Endodermal cell (in vitro differentiated cells): Measurements from ENCODE around the gene DESI1. TPM values are rescaled to one million over a fixed set of nuclear protein-coding genes. Genes with fewer than 3 reads are reported as not detected.
A peak's percentile ranks its signal among the peaks of the same experiment; 100 is the strongest.
"Not testable (repeated sequence)": the region's sequence is repeated elsewhere in the genome, so short reads cannot be mapped to it uniquely, and the experiment has no call there.

Experiments used
- DNase-seq: peaks from one replicate; pipeline ENCODE4 v3.0.0-alpha.2; 2017
- H3K27ac ChIP-seq: 2 replicates; pipeline ENCODE4 v1.5.1; 2013; ENCODE audit warnings: mild to moderate bottlenecking, low read depth, low read length, moderate library complexity
- H3K27me3 ChIP-seq: 2 replicates; pipeline ENCODE4 v1.6.1; 2013; ENCODE audit warnings: mild to moderate bottlenecking, low read length, moderate library complexity; ENCODE audit not compliant: insufficient read depth, control insufficient read depth, poor library complexity, severe bottlenecking
- H3K36me3 ChIP-seq: 2 replicates; pipeline ENCODE4 v1.7.0; 2013; ENCODE audit warnings: mild to moderate bottlenecking, low read length, moderate library complexity; ENCODE audit not compliant: control insufficient read depth, insufficient read depth
- H3K4me1 ChIP-seq: one replicate; pipeline ENCODE4 v1.7.0; 2013; ENCODE audit warnings: low read length; ENCODE audit not compliant: control insufficient read depth, insufficient read depth
- H3K4me3 ChIP-seq: 2 replicates; pipeline ENCODE4 v1.5.1; 2013; ENCODE audit warnings: mild to moderate bottlenecking, low read length, moderate library complexity
- H3K9ac ChIP-seq: 2 replicates; pipeline ENCODE4 v1.6.1; 2013; ENCODE audit warnings: mild to moderate bottlenecking, low read length, moderate library complexity; ENCODE audit not compliant: poor library complexity, severe bottlenecking; ENCODE audit errors: extremely low read depth
- H3K9me3 ChIP-seq: 2 replicates; pipeline ENCODE4 v1.6.1; 2013; ENCODE audit warnings: mild to moderate bottlenecking, low read length, moderate library complexity; ENCODE audit not compliant: control insufficient read depth
- H3K27ac Mint-ChIP-seq: 2 replicates; pipeline ENCODE4 v1.8.0; 2020; ENCODE audit warnings: mixed read lengths
- H3K27me3 Mint-ChIP-seq: 2 replicates; pipeline ENCODE4 v1.8.0; 2021; ENCODE audit warnings: mild to moderate bottlenecking, mixed read lengths; ENCODE audit not compliant: insufficient read depth
- H3K36me3 Mint-ChIP-seq: 2 replicates; pipeline ENCODE4 v1.8.0; 2020; ENCODE audit warnings: low read depth, mixed read lengths
- H3K4me1 Mint-ChIP-seq: 2 replicates; pipeline ENCODE4 v1.8.0; 2020; ENCODE audit warnings: mixed read lengths
- H3K4me3 Mint-ChIP-seq: 2 replicates; pipeline ENCODE4 v1.8.0; 2020; ENCODE audit warnings: mild to moderate bottlenecking, moderate library complexity, mixed read lengths
- H3K9me3 Mint-ChIP-seq: 2 replicates; pipeline ENCODE4 v1.8.0; 2020; ENCODE audit warnings: mild to moderate bottlenecking, mixed read lengths
- CTCF ChIP-seq: fragments of 200-600 bp; sonication (generic); conservative IDR thresholded peaks from 2 replicates; pipeline ENCODE4 v1.5.0; 2021; ENCODE audit warnings: antibody characterized with exemption, mild to moderate bottlenecking
- WGBS, 2 experiments: methylation state at CpG; one replicate each; pipeline versions ENCODE4 v1.1.5 to v1.1.7; 2013; ENCODE audit warnings: missing lambda C conversion rate in 2 of 2, mixed read lengths in 1 of 2; ENCODE audit not compliant: insufficient coverage in 1 of 2, insufficient read length in 1 of 2; 5-methylcytosine and 5-hydroxymethylcytosine counted together
- total RNA-seq, 2 donors: library from RNA; stranded (reverse); fragmentation: NEBNext Ultra II Directional in 1 of 2; extraction: Animal tissue kit (Norgen Biotek cat#: 25700) in 1 of 2; gene quantifications; 2 replicates in 1 of 2; 3 replicates in 1 of 2; pipeline ENCODE4 v1.2.1, GENCODE V29; 2021

The DESI1 gene
- total RNA-seq, 2 donors from 2014 or later = 21.8 to 28.9 TPM

- Mint-ChIP-seq H3K36me3 (peaks cover 82% of the 10 kb centered on the region), H3K9me3 (no peaks in the 10 kb centered on the region), H3K27ac (no peak overlapping the region), H3K27me3 (no peaks in the 10 kb centered on the region), H3K4me1 (no peaks in the 10 kb centered on the region), H3K4me3 (no peak overlapping the region)
- no peak for TF ChIP-seq CTCF
- Histone ChIP-seq H3K4me3 (no peak overlapping the region), H3K27ac (no peak overlapping the region), H3K9ac (no peak overlapping the region), H3K27me3 (no peaks in the 10 kb centered on the region), H3K9me3 (no peaks in the 10 kb centered on the region), H3K4me1 (no peaks in the 10 kb centered on the region), H3K36me3 (peaks cover 97% of the 10 kb centered on the region)
- no peak for DNase-seq
- WGBS, 2 experiments = 97% methylated on average over 3 to 4 of the region's 5 CpGs
These were observed 17.9 kb upstream of the DESI1 start for GRCh38 chr22:41638748-41639147.

- Histone ChIP-seq H3K4me1 (no peaks in the 10 kb centered on the region), H3K27ac (no peak overlapping the region), H3K9me3 (no peaks in the 10 kb centered on the region), H3K36me3 (peaks cover 100% of the 10 kb centered on the region), H3K27me3 (no peaks in the 10 kb centered on the region), H3K9ac (no peak overlapping the region), H3K4me3 (no peak overlapping the region)
- H3K36me3 Mint-ChIP-seq = peaks cover 85% of the 10 kb centered on the region
- 98 to 99% methylated on average over 5 of the region's 5 CpGs for WGBS, 2 experiments
- no peak overlapping the region for H3K27ac Mint-ChIP-seq
- no peaks in the 10 kb centered on the region for H3K27me3 Mint-ChIP-seq
- no peak overlapping the region for H3K4me3 Mint-ChIP-seq
- no peak for DNase-seq
- H3K4me1 Mint-ChIP-seq = no peaks in the 10 kb centered on the region
- H3K9me3 Mint-ChIP-seq = peaks cover under 1% of the 10 kb centered on the region
- TF ChIP-seq CTCF = no peak
These were observed 17.3 kb upstream of the DESI1 start for GRCh38 chr22:41638124-41638523.

DNA sequence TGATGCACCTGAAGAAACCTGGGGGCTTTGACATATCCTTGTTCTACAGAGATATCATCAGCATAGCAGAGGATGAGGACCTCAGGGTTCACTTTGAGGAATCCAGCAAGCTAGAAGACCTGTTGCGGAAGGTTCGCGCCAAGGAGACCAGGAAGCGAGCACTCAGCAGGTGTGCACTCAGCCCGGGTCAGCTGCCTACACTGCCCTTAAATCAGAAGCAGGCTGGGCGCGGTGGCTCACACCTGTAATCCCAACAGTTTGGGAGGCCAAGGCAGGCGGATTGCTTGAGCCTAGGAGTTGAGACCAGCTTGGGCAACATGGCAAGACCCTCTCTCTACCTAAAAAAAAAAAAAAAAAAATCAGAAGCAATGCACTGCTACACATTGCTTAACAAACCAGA, 16.8 kb upstream of the DESI1 start:
- not testable (repeated sequence) for H3K4me3 Mint-ChIP-seq, H3K4me1 ChIP-seq, DNase-seq, H3K4me3 ChIP-seq, H3K4me1 Mint-ChIP-seq, H3K27me3 Mint-ChIP-seq, H3K9me3 ChIP-seq, H3K9ac ChIP-seq, H3K27me3 ChIP-seq, H3K27ac Mint-ChIP-seq, H3K27ac ChIP-seq, H3K9me3 Mint-ChIP-seq
- 96 to 97% methylated on average over 8 of the region's 8 CpGs for WGBS, 2 experiments
- peaks cover 96% of the 10 kb centered on the region for H3K36me3 ChIP-seq
- H3K36me3 Mint-ChIP-seq = peaks cover 84% of the 10 kb centered on the region

GRCh38 chr22:41636467-41636866, 15.6 kb upstream of the DESI1 start:
- H3K27ac ChIP-seq = no peak overlapping the region
- no peak overlapping the region for H3K4me3 ChIP-seq
- Mint-ChIP-seq H3K9me3 (peaks cover 13% of the 10 kb centered on the region), H3K36me3 (peaks cover 84% of the 10 kb centered on the region), H3K4me3 (no peak overlapping the region), H3K27ac (peak overlapping the region; percentile 4), H3K27me3 (no peaks in the 10 kb centered on the region), H3K4me1 (no peaks in the 10 kb centered on the region)
- H3K36me3 ChIP-seq = peaks cover 93% of the 10 kb centered on the region
- H3K9me3 ChIP-seq = peaks cover 11% of the 10 kb centered on the region
- no peaks in the 10 kb centered on the region for H3K4me1 ChIP-seq
- H3K27me3 ChIP-seq = no peaks in the 10 kb centered on the region
- DNase-seq = no peak
- H3K9ac ChIP-seq = no peak overlapping the region
- TF ChIP-seq CTCF = no peak
- 95 to 97% methylated on average over 3 to 7 of the region's 7 CpGs for WGBS, 2 experiments

DNA sequence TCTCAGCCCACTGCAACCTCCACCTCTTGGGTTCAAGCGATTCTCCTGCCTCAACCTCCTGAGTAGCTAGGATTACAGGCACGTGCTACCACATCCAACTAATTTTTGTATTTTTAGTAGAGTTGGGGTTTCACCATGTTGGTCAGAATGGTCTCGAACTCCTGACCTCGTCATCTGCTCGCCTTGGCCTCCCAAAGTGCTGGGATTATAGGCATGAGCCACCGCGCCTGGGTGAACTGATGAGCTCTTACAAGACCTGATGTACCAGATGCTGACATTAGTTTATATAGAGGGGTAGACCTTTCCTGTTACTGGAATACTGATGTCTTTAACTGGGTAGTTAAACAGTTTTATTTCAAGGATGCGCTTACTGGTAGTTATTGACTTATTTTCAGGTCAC, 13.8 kb upstream of the DESI1 start:
- not testable (repeated sequence) for H3K27ac ChIP-seq, H3K9ac ChIP-seq, DNase-seq, H3K4me1 Mint-ChIP-seq, H3K27ac Mint-ChIP-seq, H3K27me3 Mint-ChIP-seq, H3K4me1 ChIP-seq, H3K4me3 ChIP-seq, H3K4me3 Mint-ChIP-seq, H3K27me3 ChIP-seq
- Histone ChIP-seq H3K9me3 (peaks cover 15% of the 10 kb centered on the region), H3K36me3 (peaks cover 81% of the 10 kb centered on the region)
- peaks cover 22% of the 10 kb centered on the region for H3K9me3 Mint-ChIP-seq
- WGBS, 2 experiments = 97 to 100% methylated on average over 5 to 7 of the region's 8 CpGs
- H3K36me3 Mint-ChIP-seq = peaks cover 81% of the 10 kb centered on the region
